Measurements from ENCODE around the gene LRRC8C. TPM values are rescaled to one million over a fixed set of nuclear protein-coding genes. Genes with fewer than 3 reads are reported as not detected.

The LRRC8C gene
- total RNA-seq, 6 experiments from 2014 or later, result 0.53 to 2.0 (median 1.2) TPM

DNA sequence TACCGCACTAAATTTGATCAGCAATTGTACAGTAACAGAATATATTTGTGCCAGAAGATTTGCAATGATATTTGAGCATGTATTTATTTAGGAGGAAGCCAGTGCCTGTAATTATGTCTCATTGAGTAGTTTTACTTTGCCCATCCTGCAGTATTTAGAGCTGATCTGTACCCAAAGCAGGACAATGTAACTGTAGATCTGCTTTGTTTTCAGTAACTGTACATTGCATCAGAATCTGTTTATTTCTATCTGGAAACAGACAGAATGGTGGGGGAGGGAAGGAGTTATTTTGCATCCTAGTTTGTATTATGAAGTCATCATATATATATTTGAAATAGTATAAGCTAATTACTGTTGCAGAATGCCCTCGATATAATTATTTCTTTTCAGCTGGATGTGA, 36.2 kb upstream of the LRRC8C start:
- ATAC-seq (no peak), DNase-seq (no peak)
- H3K9me3 ChIP-seq, result no peaks in the 10 kb centered on the region
- 95% methylated on average over 2 of the region's 2 CpGs for WGBS (ENCODE audit: insufficient coverage, low coverage, low lambda C conversion rate, missing lambda C conversion rate)
- H3K36me3 ChIP-seq, result no peaks in the 10 kb centered on the region
- no peaks in the 10 kb centered on the region for H3K4me1 ChIP-seq
- H3K4me3 ChIP-seq, result no peak overlapping the region
- no peaks in the 10 kb centered on the region for H3K27me3 ChIP-seq
- no peak for TF ChIP-seq POLR2A (IDR thresholded peaks at IDR 0.05)
- TF ChIP-seq, protein P1, sequence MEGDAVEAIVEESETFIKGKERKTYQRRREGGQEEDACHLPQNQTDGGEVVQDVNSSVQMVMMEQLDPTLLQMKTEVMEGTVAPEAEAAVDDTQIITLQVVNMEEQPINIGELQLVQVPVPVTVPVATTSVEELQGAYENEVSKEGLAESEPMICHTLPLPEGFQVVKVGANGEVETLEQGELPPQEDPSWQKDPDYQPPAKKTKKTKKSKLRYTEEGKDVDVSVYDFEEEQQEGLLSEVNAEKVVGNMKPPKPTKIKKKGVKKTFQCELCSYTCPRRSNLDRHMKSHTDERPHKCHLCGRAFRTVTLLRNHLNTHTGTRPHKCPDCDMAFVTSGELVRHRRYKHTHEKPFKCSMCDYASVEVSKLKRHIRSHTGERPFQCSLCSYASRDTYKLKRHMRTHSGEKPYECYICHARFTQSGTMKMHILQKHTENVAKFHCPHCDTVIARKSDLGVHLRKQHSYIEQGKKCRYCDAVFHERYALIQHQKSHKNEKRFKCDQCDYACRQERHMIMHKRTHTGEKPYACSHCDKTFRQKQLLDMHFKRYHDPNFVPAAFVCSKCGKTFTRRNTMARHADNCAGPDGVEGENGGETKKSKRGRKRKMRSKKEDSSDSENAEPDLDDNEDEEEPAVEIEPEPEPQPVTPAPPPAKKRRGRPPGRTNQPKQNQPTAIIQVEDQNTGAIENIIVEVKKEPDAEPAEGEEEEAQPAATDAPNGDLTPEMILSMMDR (IDR thresholded peaks at IDR 0.05), result no peak
- intact Hi-C loops (cut with DNase I), result loop anchor here (5.0 kb wide), 2 partner anchors 74 to 114 kb away; partner anchors contain the start of gene LRRC8B (in 1 of the 2)
- H3K27ac ChIP-seq, result no peak overlapping the region

- WGBS (ENCODE audit: insufficient coverage, low coverage, low lambda C conversion rate, missing lambda C conversion rate), result 60% methylated on average over 5 of the region's 5 CpGs
- TF ChIP-seq, protein P1 (IDR thresholded peaks at IDR 0.05), result peak; percentile 66 to 83 (median 68)
- no peak for TF ChIP-seq POLR2A (IDR thresholded peaks at IDR 0.05)
- Histone ChIP-seq H3K4me1 (no peaks in the 10 kb centered on the region), H3K4me3 (no peak overlapping the region), H3K36me3 (no peaks in the 10 kb centered on the region), H3K9me3 (no peaks in the 10 kb centered on the region), H3K27ac (no peak overlapping the region), H3K27me3 (no peaks in the 10 kb centered on the region)
- DNase-seq (no peak), ATAC-seq (peak; percentile 87 to 91 (median 89))
- intact Hi-C loops (cut with DNase I), result loop anchor here (5.0 kb wide), 2 partner anchors 76 to 116 kb away; partner anchors contain the start of gene LRRC8B (in 1 of the 2)
Measured at GRCh38 chr1:89598450-89599331, 34.2 kb upstream of the LRRC8C start.

DNA sequence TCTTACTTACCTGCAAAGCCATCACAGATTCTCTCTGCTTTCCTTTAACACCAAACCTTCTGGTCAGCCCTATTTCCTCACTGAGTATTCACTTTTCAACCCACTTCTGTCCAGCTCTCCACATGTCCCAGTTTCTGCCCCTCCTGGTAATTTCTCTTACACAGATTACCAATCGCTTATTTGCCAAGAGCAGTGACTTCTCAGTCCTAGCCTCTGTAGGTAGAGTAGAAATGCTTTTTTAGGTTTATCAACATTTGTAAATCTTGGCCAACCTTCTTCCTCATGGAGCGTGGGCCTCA, 33.6 kb upstream of the LRRC8C start:
- 80% methylated on average over 2 of the region's 2 CpGs for WGBS (ENCODE audit: insufficient coverage, low coverage, low lambda C conversion rate, missing lambda C conversion rate)
- intact Hi-C loops (cut with DNase I), result loop anchor here (5.0 kb wide), 2 partner anchors 77 to 117 kb away; partner anchors contain the start of gene LRRC8B (in 1 of the 2)
- Histone ChIP-seq H3K36me3 (no peaks in the 10 kb centered on the region), H3K4me1 (no peaks in the 10 kb centered on the region), H3K9me3 (no peaks in the 10 kb centered on the region), H3K27me3 (no peaks in the 10 kb centered on the region), H3K4me3 (no peak overlapping the region), H3K27ac (no peak overlapping the region)
- DNase-seq (no peak), ATAC-seq (no peak)
- no peak for TF ChIP-seq POLR2A (IDR thresholded peaks at IDR 0.05)
- TF ChIP-seq, protein P1 (IDR thresholded peaks at IDR 0.05), result peak in 1 of 4 donors; percentile 1

DNA sequence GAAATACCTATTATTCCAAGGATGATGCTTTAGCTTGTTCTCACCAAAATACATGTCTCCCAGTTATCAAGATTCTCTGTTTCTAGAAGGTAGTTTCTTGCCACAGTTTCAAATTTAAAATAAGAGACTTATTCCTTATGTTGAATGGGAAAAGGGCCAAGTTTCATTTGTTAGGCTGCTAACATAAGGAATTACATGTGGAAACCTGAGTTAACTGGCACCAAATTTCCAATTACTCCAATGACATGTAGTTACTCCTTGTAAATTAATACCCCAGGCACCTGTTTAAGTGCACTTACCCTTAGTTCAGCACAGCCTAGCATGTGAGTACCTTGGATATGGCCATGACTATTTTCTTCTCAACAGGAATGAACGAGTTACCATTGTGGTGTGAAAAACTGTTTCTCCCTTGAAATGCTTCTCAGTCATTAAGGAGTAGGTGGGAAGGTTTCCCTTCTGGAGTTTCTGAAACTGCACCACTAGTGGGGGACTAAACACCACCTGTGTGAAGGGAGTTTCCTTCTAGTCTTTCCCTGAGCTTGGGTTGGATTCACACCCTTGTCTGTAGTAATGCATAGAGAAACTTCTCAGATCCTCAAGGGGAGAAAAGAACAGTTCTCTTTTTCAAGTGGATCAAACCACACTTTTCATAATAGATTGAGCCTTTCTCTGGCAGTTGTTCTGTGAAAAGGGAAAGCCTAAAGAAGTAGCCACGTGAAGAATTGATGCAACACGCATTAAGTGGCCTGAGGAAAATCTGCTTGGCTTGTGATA, 32.3 kb upstream of the LRRC8C start:
- H3K4me1 ChIP-seq, result no peaks in the 10 kb centered on the region
- no peaks in the 10 kb centered on the region for H3K27me3 ChIP-seq
- H3K27ac ChIP-seq, result no peak overlapping the region
- H3K9me3 ChIP-seq, result no peaks in the 10 kb centered on the region
- ATAC-seq (no peak), DNase-seq (no peak)
- TF ChIP-seq POLR2A (IDR thresholded peaks at IDR 0.05), result no peak
- TF ChIP-seq, protein P1 (IDR thresholded peaks at IDR 0.05), result no peak
- intact Hi-C loops (cut with DNase I), result no loop called here
- WGBS (ENCODE audit: insufficient coverage, low coverage, low lambda C conversion rate, missing lambda C conversion rate), result 76% methylated on average over 3 of the region's 3 CpGs
- H3K4me3 ChIP-seq, result no peak overlapping the region
- H3K36me3 ChIP-seq, result no peaks in the 10 kb centered on the region

Measured in right lobe of liver (tissue), 6 donors.